Dendritic cell treated with granulocyte-macrophage colony-stimulating factor and Interleukin-4, amounts not matched to agents 40 ng/mL and 50 ng/mL, for 4 days (primary cell): ENCODE data around the gene ACTN1.
A peak's percentile ranks its signal among the peaks of the same experiment; 100 is the strongest.

Experiments
- H3K27ac Mint-ChIP-seq: one replicate; pipeline ENCODE4 v1.8.0; 2022; ENCODE audit warnings: mild to moderate bottlenecking, mixed read lengths
- H3K27me3 Mint-ChIP-seq: one replicate; pipeline ENCODE4 v1.8.0; 2022; ENCODE audit warnings: mild to moderate bottlenecking, mixed read lengths
- H3K36me3 Mint-ChIP-seq: one replicate; pipeline ENCODE4 v1.8.0; 2022; ENCODE audit warnings: low read depth, mixed read lengths
- H3K4me1 Mint-ChIP-seq: one replicate; pipeline ENCODE4 v1.8.0; 2022; ENCODE audit warnings: low read depth, mixed read lengths
- H3K4me3 Mint-ChIP-seq: one replicate; pipeline ENCODE4 v1.8.0; 2022; ENCODE audit warnings: mild to moderate bottlenecking, moderate library complexity, mixed read lengths
- H3K9me3 Mint-ChIP-seq: one replicate; pipeline ENCODE4 v1.8.0; 2022; ENCODE audit warnings: mixed read lengths
- intact Hi-C: fragments of 100-400 bp; cut with micrococcal nuclease; formaldehyde crosslinking; loops from one replicate; pipeline ENCODE4 v1.15.0; 2022

The ACTN1 gene

GRCh38 chr14:68926236-68926635, 52.9 kb downstream of the ACTN1 start:
- Mint-ChIP-seq H3K4me3 (no peak overlapping the region), H3K4me1 (peaks cover 94% of the 10 kb centered on the region), H3K27me3 (no peaks in the 10 kb centered on the region), H3K9me3 (peaks cover 14% of the 10 kb centered on the region), H3K27ac (peak overlapping the region; percentile 94), H3K36me3 (peaks cover 57% of the 10 kb centered on the region)
- intact Hi-C loops = loop anchor here (5.0 kb wide), 1 partner anchor 51 kb away; the partner anchor contains the start of gene ACTN1

- intact Hi-C loops = loop anchor here (5.0 kb wide), 1 partner anchor 52 kb away; the partner anchor contains the start of gene ACTN1
- H3K36me3 Mint-ChIP-seq = peaks cover 61% of the 10 kb centered on the region
- H3K9me3 Mint-ChIP-seq = peaks cover 14% of the 10 kb centered on the region
- H3K27ac Mint-ChIP-seq = peak overlapping the region; percentile 23
- no peaks in the 10 kb centered on the region for H3K27me3 Mint-ChIP-seq
- no peak overlapping the region for H3K4me3 Mint-ChIP-seq
- H3K4me1 Mint-ChIP-seq = peaks cover 93% of the 10 kb centered on the region
These were observed 53.7 kb downstream of the ACTN1 start for GRCh38 chr14:68925373-68925772.

GRCh38 chr14:68924186-68925158, 54.6 kb downstream of the ACTN1 start:
- Mint-ChIP-seq H3K27ac (peak overlapping the region; percentile 10), H3K4me1 (peaks cover 87% of the 10 kb centered on the region), H3K9me3 (peaks cover 14% of the 10 kb centered on the region), H3K27me3 (no peaks in the 10 kb centered on the region), H3K4me3 (no peak overlapping the region), H3K36me3 (peaks cover 70% of the 10 kb centered on the region)
- intact Hi-C loops = loop anchor here (5.0 kb wide), 1 partner anchor 53 kb away; the partner anchor contains the start of gene ACTN1

- Mint-ChIP-seq H3K9me3 (peaks cover 14% of the 10 kb centered on the region), H3K4me1 (peaks cover 83% of the 10 kb centered on the region), H3K27me3 (no peaks in the 10 kb centered on the region), H3K27ac (no peak overlapping the region), H3K4me3 (no peak overlapping the region), H3K36me3 (peaks cover 86% of the 10 kb centered on the region)
- intact Hi-C loops = no loop called here
These were observed 56.2 kb downstream of the ACTN1 start for GRCh38 chr14:68922886-68923285.

GRCh38 chr14:68922201-68922621, 56.9 kb downstream of the ACTN1 start:
- peaks cover 79% of the 10 kb centered on the region for H3K4me1 Mint-ChIP-seq
- intact Hi-C loops = no loop called here
- H3K4me3 Mint-ChIP-seq = no peak overlapping the region
- H3K27me3 Mint-ChIP-seq = no peaks in the 10 kb centered on the region
- peaks cover 90% of the 10 kb centered on the region for H3K36me3 Mint-ChIP-seq
- no peak overlapping the region for H3K27ac Mint-ChIP-seq
- H3K9me3 Mint-ChIP-seq = peaks cover 14% of the 10 kb centered on the region

GRCh38 chr14:68921666-68922065, 57.4 kb downstream of the ACTN1 start:
- intact Hi-C loops = no loop called here
- Mint-ChIP-seq H3K36me3 (peaks cover 90% of the 10 kb centered on the region), H3K9me3 (peaks cover 12% of the 10 kb centered on the region), H3K4me3 (no peak overlapping the region), H3K4me1 (peaks cover 79% of the 10 kb centered on the region), H3K27ac (no peak overlapping the region), H3K27me3 (no peaks in the 10 kb centered on the region)

GRCh38 chr14:68921049-68921448, 58.1 kb downstream of the ACTN1 start:
- no peak overlapping the region for H3K4me3 Mint-ChIP-seq
- H3K27me3 Mint-ChIP-seq = no peaks in the 10 kb centered on the region
- peaks cover 90% of the 10 kb centered on the region for H3K36me3 Mint-ChIP-seq
- H3K4me1 Mint-ChIP-seq = peaks cover 75% of the 10 kb centered on the region
- peaks cover 5% of the 10 kb centered on the region for H3K9me3 Mint-ChIP-seq
- intact Hi-C loops = no loop called here
- H3K27ac Mint-ChIP-seq = peak overlapping the region; percentile 52

- Mint-ChIP-seq H3K4me3 (no peak overlapping the region), H3K27ac (peak overlapping the region; percentile 28), H3K4me1 (peaks cover 70% of the 10 kb centered on the region), H3K9me3 (no peaks in the 10 kb centered on the region), H3K36me3 (peaks cover 86% of the 10 kb centered on the region), H3K27me3 (no peaks in the 10 kb centered on the region)
- intact Hi-C loops = no loop called here
These were observed 59.8 kb downstream of the ACTN1 start for GRCh38 chr14:68919129-68919927.

GRCh38 chr14:68918612-68919011, 60.5 kb downstream of the ACTN1 start:
- no peaks in the 10 kb centered on the region for H3K27me3 Mint-ChIP-seq
- H3K9me3 Mint-ChIP-seq = no peaks in the 10 kb centered on the region
- H3K4me3 Mint-ChIP-seq = no peak overlapping the region
- intact Hi-C loops = no loop called here
- H3K36me3 Mint-ChIP-seq = peaks cover 79% of the 10 kb centered on the region
- peak overlapping the region; percentile 28 for H3K27ac Mint-ChIP-seq
- peaks cover 70% of the 10 kb centered on the region for H3K4me1 Mint-ChIP-seq

- H3K27me3 Mint-ChIP-seq = no peaks in the 10 kb centered on the region
- H3K4me1 Mint-ChIP-seq = peaks cover 69% of the 10 kb centered on the region
- no peak overlapping the region for H3K4me3 Mint-ChIP-seq
- peak overlapping the region; percentile 6 for H3K27ac Mint-ChIP-seq
- intact Hi-C loops = no loop called here
- H3K9me3 Mint-ChIP-seq = no peaks in the 10 kb centered on the region
- peaks cover 80% of the 10 kb centered on the region for H3K36me3 Mint-ChIP-seq
These were observed 62.7 kb downstream of the ACTN1 start for GRCh38 chr14:68916358-68916941.

GRCh38 chr14:68913516-68913915, 65.6 kb downstream of the ACTN1 start:
- H3K36me3 Mint-ChIP-seq = peaks cover 81% of the 10 kb centered on the region
- no peaks in the 10 kb centered on the region for H3K27me3 Mint-ChIP-seq
- intact Hi-C loops = loop anchor here (2.0 to 5.0 kb wide), 2 partner anchors 29 to 179 kb away; no protein-coding TSS in a partner anchor
- no peak overlapping the region for H3K4me3 Mint-ChIP-seq
- no peak overlapping the region for H3K27ac Mint-ChIP-seq
- H3K9me3 Mint-ChIP-seq = no peaks in the 10 kb centered on the region
- peaks cover 52% of the 10 kb centered on the region for H3K4me1 Mint-ChIP-seq

- Mint-ChIP-seq H3K4me1 (peaks cover 42% of the 10 kb centered on the region), H3K4me3 (no peak overlapping the region), H3K27me3 (no peaks in the 10 kb centered on the region), H3K9me3 (no peaks in the 10 kb centered on the region), H3K27ac (no peak overlapping the region), H3K36me3 (peaks cover 80% of the 10 kb centered on the region)
- intact Hi-C loops = loop anchor here (2.0 to 5.0 kb wide), 3 partner anchors 31 to 181 kb away; partner anchors contain the start of gene ACTN1
These were observed 67.4 kb downstream of the ACTN1 start for GRCh38 chr14:68911594-68912227.

- intact Hi-C loops = loop anchor here (2.0 to 5.0 kb wide), 2 partner anchors 68 to 182 kb away; partner anchors contain the start of gene ACTN1
- H3K36me3 Mint-ChIP-seq = peaks cover 80% of the 10 kb centered on the region
- no peak overlapping the region for H3K4me3 Mint-ChIP-seq
- H3K27me3 Mint-ChIP-seq = no peaks in the 10 kb centered on the region
- no peaks in the 10 kb centered on the region for H3K9me3 Mint-ChIP-seq
- peaks cover 38% of the 10 kb centered on the region for H3K4me1 Mint-ChIP-seq
- H3K27ac Mint-ChIP-seq = peak overlapping the region; percentile 41
These were observed 68.6 kb downstream of the ACTN1 start for GRCh38 chr14:68910540-68910939.
